WTC11 (cell line): ENCODE measurements around the gene COL2A1. TPM values are rescaled to one million over a fixed set of nuclear protein-coding genes. Genes with fewer than 3 reads are reported as not detected.

Experiments
- ATAC-seq: fragments of 200-7000 bp; cut with Tn5 transposase; 2 replicates; pipeline ENCODE4 v1.10.0; 2021; ENCODE audit warnings: mild to moderate bottlenecking, moderate library complexity
- CTCF ChIA-PET: fragments of 300-600 bp; sonication (Branson Sonifier 250); formaldehyde crosslinking; loops from one replicate; lab custom pipeline; 2021; ENCODE audit warnings: antibody characterized with exemption; lab: Charles Lee
- POLR2A ChIA-PET: fragments of 350-600 bp; sonication (Branson Sonifier 250); formaldehyde crosslinking; loops from one replicate; lab custom pipeline; 2021; ENCODE audit warnings: antibody characterized with exemption; lab: Charles Lee
- DNase-seq: peaks from one replicate; pipeline ENCODE4 v3.0.0; 2021; ENCODE audit warnings: low spot score
- H3K27ac Mint-ChIP-seq: 2 replicates; pipeline ENCODE4 v1.8.0; 2021; ENCODE audit warnings: mixed read lengths
- H3K27me3 Mint-ChIP-seq: 2 replicates; pipeline ENCODE4 v1.8.0; 2021; ENCODE audit warnings: low read depth, mild to moderate bottlenecking, moderate library complexity, mixed read lengths
- H3K36me3 Mint-ChIP-seq: 2 replicates; pipeline ENCODE4 v1.8.0; 2021; ENCODE audit warnings: mixed read lengths
- H3K4me1 Mint-ChIP-seq: 2 replicates; pipeline ENCODE4 v1.8.0; 2022; ENCODE audit warnings: mixed read lengths
- H3K4me3 Mint-ChIP-seq: 2 replicates; pipeline ENCODE4 v1.8.0; 2021; ENCODE audit warnings: mild to moderate bottlenecking, moderate library complexity, mixed read lengths
- H3K9me3 Mint-ChIP-seq: 2 replicates; pipeline ENCODE4 v1.8.0; 2021; ENCODE audit warnings: mixed read lengths
- AR ChIP-seq: fragments of 250-450 bp; sonication (Bioruptor Pico); IDR thresholded peaks from 2 replicates; pipeline ENCODE4 v1.9.0; 2021; ENCODE audit warnings: mild to moderate bottlenecking
- ELF4 ChIP-seq: sonication (generic); formaldehyde crosslinking; IDR thresholded peaks from 2 replicates; pipeline ENCODE4 v1.8.1; 2022; ENCODE audit warnings: low read depth, mild to moderate bottlenecking, moderate library complexity, missing genetic modification reagents
- FOXJ3 ChIP-seq: sonication (generic); formaldehyde crosslinking; IDR thresholded peaks from 2 replicates; pipeline ENCODE4 v1.9.0; 2021; ENCODE audit warnings: missing genetic modification reagents, mild to moderate bottlenecking, borderline replicate concordance
- FOXK1 ChIP-seq: sonication (generic); formaldehyde crosslinking; IDR thresholded peaks from 2 replicates; pipeline ENCODE4 v1.8.0; 2022; ENCODE audit warnings: mild to moderate bottlenecking, moderate library complexity, missing genetic modification reagents
- GTF2I ChIP-seq: fragments of 250-450 bp; sonication (Bioruptor Pico); conservative IDR thresholded peaks from 2 replicates; pipeline ENCODE4 v1.4.0; 2021; ENCODE audit warnings: mild to moderate bottlenecking
- HMGA2 ChIP-seq: fragments of 250-450 bp; sonication (Bioruptor Pico); IDR thresholded peaks from 2 replicates; pipeline ENCODE4 v1.4.0; 2021; ENCODE audit warnings: mild to moderate bottlenecking, moderate library complexity
- NFATC4 ChIP-seq: fragments of 250-450 bp; sonication (Bioruptor Pico); IDR thresholded peaks from 2 replicates; pipeline ENCODE4 v1.9.0; 2021; ENCODE audit warnings: mild to moderate bottlenecking
- NFE2L1 ChIP-seq: sonication (generic); formaldehyde crosslinking; IDR thresholded peaks from 2 replicates; pipeline ENCODE4 v1.8.1; 2023; ENCODE audit warnings: missing genetic modification reagents
- NR2C2 ChIP-seq: sonication (generic); formaldehyde crosslinking; IDR thresholded peaks from 2 replicates; pipeline ENCODE4 v1.8.0; 2022; ENCODE audit warnings: mild to moderate bottlenecking, missing genetic modification reagents
- OVOL2 ChIP-seq: fragments of 250-450 bp; sonication (Bioruptor Pico); IDR thresholded peaks from 2 replicates; pipeline ENCODE4 v1.9.0; 2021; ENCODE audit warnings: mild to moderate bottlenecking, borderline replicate concordance
- SMAD4 ChIP-seq: sonication (generic); formaldehyde crosslinking; IDR thresholded peaks from 2 replicates; pipeline ENCODE4 v1.8.0; 2022; ENCODE audit warnings: mild to moderate bottlenecking, missing genetic modification reagents
- TEAD4 ChIP-seq: sonication (generic); formaldehyde crosslinking; IDR thresholded peaks from 2 replicates; pipeline ENCODE4 v1.8.0; 2022; ENCODE audit warnings: mild to moderate bottlenecking, missing genetic modification reagents
- TP53 ChIP-seq: sonication (generic); formaldehyde crosslinking; IDR thresholded peaks from 2 replicates; pipeline ENCODE4 v1.8.1; 2023; ENCODE audit warnings: mild to moderate bottlenecking, missing genetic modification reagents
- USF1 ChIP-seq: sonication (generic); formaldehyde crosslinking; IDR thresholded peaks from 2 replicates; pipeline ENCODE4 v1.8.0; 2022; ENCODE audit warnings: mild to moderate bottlenecking, missing genetic modification reagents
- ZMAT4 ChIP-seq: fragments of 250-450 bp; sonication (Bioruptor Pico); IDR thresholded peaks from 2 replicates; pipeline ENCODE4 v1.9.0; 2021; ENCODE audit warnings: mild to moderate bottlenecking
- ZNF138 ChIP-seq: sonication (generic); formaldehyde crosslinking; conservative IDR thresholded peaks from 2 replicates; pipeline ENCODE4 v1.8.1; 2022; ENCODE audit warnings: mild to moderate bottlenecking, moderate library complexity, missing genetic modification reagents
- ZNF263 ChIP-seq: sonication (generic); formaldehyde crosslinking; IDR thresholded peaks from 2 replicates; pipeline ENCODE4 v1.8.1; 2022; ENCODE audit warnings: low read depth, mild to moderate bottlenecking, moderate library complexity, missing genetic modification reagents
- ZNF416 ChIP-seq: fragments of 250-450 bp; sonication (Bioruptor Pico); IDR thresholded peaks from 2 replicates; pipeline ENCODE4 v1.9.0; 2021; ENCODE audit warnings: mild to moderate bottlenecking, inconsistent platforms
- ZNF425 ChIP-seq: fragments of 250-450 bp; sonication (Bioruptor Pico); conservative IDR thresholded peaks from 2 replicates; pipeline ENCODE4 v1.9.0; 2021; ENCODE audit warnings: mild to moderate bottlenecking
- ZNF532 ChIP-seq: fragments of 250-450 bp; sonication (Bioruptor Pico); IDR thresholded peaks from 2 replicates; pipeline ENCODE4 v1.9.0; 2021; ENCODE audit warnings: mild to moderate bottlenecking, borderline replicate concordance
- total RNA-seq: library from RNA; stranded (reverse); gene quantifications from 3 replicates; pipeline ENCODE4 v1.2.3, GENCODE V29; 2021
- TF ChIP-seq, protein P1 (sequence below): sonication (generic); formaldehyde crosslinking; IDR thresholded peaks from 2 replicates; pipeline ENCODE4 v1.8.0; 2022; ENCODE audit warnings: mild to moderate bottlenecking, missing genetic modification reagents
- TF ChIP-seq, protein P2 (sequence below): sonication (generic); formaldehyde crosslinking; IDR thresholded peaks from 2 replicates; pipeline ENCODE4 v1.8.0; 2022; ENCODE audit warnings: missing genetic modification reagents

COL2A1 gene
- total RNA-seq, 1 experiment from 2014 or later, result 20.9 TPM

GRCh38 chr12:47975816-47976215 is 28.5 kb downstream of the COL2A1 start (continued):
- TF ChIP-seq ZNF425 (no peak), ZNF532 (CRISPR knock-in tag) (no peak), AR (CRISPR knock-in tag) (no peak), FOXK1 (CRISPR knock-in tag) (no peak)
- TF ChIP-seq, protein P1, sequence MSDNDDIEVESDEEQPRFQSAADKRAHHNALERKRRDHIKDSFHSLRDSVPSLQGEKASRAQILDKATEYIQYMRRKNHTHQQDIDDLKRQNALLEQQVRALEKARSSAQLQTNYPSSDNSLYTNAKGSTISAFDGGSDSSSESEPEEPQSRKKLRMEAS (CRISPR knock-in tag), result no peak

DNA sequence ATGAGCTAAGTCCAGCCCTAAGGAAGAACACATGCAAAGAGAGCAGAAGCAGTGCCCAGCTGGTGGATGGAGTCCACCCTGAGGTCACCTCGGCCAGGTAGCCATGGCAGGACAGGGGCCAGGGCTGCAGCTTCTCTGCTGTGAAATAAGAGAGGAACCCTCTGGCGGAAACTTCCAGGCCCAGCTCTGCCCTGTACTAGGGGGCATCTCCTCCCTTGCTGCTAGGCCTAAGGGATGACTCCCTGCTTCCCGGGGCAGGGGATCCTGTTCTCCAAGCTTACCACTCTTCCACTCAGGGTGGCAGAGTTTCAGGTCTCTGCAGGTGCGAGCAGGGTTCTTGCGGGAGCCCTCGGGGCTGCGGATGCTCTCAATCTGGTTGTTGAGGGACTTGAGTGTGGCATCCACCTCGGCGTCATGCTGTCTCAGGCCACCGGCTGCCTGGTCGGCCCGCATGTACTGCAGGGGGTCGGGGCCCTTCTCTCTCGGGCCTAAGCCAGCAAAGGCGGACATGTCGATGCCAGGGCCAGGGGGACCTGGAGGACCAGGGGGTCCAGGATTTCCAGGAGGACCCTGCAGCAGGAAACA is 29.1 kb downstream of the COL2A1 start:
- Mint-ChIP-seq H3K27ac (no peak overlapping the region), H3K4me3 (no peak overlapping the region), H3K27me3 (peaks cover 4% of the 10 kb centered on the region), H3K9me3 (no peaks in the 10 kb centered on the region), H3K36me3 (no peaks in the 10 kb centered on the region), H3K4me1 (no peaks in the 10 kb centered on the region)
- ATAC-seq (no peak), DNase-seq (no peak)
- ChIA-PET CTCF (interaction anchor here (0.6 to 1.7 kb wide), 3 partner anchors 33 to 82 kb away, joined by 3 to 5 read pairs (median 4); partner anchors contain the start of gene VDR), POLR2A (no interaction called here)
- TF ChIP-seq NR2C2 (CRISPR knock-in tag) (no peak), NFE2L1 (CRISPR knock-in tag) (no peak), USF1 (no peak), NFATC4 (CRISPR knock-in tag) (no peak), TEAD4 (CRISPR knock-in tag) (no peak), TP53 (no peak), HMGA2 (CRISPR knock-in tag) (no peak), FOXJ3 (CRISPR knock-in tag) (no peak), GTF2I (CRISPR knock-in tag) (no peak), OVOL2 (CRISPR knock-in tag) (no peak), ZNF138 (CRISPR knock-in tag) (no peak), ELF4 (CRISPR knock-in tag) (no peak), SMAD4 (no peak), ZNF416 (CRISPR knock-in tag) (no peak), ZMAT4 (CRISPR knock-in tag) (no peak), ZNF263 (CRISPR knock-in tag) (no peak)
- TF ChIP-seq, protein P2, sequence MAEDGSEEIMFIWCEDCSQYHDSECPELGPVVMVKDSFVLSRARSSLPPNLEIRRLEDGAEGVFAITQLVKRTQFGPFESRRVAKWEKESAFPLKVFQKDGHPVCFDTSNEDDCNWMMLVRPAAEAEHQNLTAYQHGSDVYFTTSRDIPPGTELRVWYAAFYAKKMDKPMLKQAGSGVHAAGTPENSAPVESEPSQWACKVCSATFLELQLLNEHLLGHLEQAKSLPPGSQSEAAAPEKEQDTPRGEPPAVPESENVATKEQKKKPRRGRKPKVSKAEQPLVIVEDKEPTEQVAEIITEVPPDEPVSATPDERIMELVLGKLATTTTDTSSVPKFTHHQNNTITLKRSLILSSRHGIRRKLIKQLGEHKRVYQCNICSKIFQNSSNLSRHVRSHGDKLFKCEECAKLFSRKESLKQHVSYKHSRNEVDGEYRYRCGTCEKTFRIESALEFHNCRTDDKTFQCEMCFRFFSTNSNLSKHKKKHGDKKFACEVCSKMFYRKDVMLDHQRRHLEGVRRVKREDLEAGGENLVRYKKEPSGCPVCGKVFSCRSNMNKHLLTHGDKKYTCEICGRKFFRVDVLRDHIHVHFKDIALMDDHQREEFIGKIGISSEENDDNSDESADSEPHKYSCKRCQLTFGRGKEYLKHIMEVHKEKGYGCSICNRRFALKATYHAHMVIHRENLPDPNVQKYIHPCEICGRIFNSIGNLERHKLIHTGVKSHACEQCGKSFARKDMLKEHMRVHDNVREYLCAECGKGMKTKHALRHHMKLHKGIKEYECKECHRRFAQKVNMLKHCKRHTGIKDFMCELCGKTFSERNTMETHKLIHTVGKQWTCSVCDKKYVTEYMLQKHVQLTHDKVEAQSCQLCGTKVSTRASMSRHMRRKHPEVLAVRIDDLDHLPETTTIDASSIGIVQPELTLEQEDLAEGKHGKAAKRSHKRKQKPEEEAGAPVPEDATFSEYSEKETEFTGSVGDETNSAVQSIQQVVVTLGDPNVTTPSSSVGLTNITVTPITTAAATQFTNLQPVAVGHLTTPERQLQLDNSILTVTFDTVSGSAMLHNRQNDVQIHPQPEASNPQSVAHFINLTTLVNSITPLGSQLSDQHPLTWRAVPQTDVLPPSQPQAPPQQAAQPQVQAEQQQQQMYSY (CRISPR knock-in tag), result no peak
